GM18498 (cell line): ENCODE measurements around the gene AVEN.
A peak's percentile ranks its signal among the peaks of the same experiment; 100 is the strongest.

Experiments
- ATAC-seq: cut with Tn5 transposase; IDR thresholded peaks from one replicate; pipeline ENCODE4 v1.9.1; 2021; ENCODE audit warnings: mild to moderate bottlenecking, moderate library complexity; ENCODE audit not compliant: unreplicated experiment

The AVEN gene

DNA sequence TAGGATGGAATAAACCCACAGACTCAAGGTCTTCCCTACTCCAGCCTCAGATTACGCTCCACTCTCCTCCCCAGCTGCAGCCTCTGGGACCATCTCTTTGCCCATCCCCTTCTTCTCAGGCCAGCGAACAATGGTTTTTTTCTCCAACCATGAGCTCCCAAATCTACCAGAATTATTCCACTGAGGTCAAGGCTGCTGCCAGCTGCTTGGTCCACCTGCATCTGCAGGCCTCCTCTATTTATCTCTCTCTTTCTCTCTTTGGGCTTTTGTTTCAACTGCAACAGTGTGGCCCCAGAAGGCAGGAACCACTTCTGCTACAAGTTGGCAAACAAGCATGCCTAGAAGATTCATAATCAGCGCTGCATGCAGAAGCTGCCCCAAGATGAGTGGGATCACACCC lies 51.6 kb downstream of the AVEN start:
- ATAC-seq, result no peak

DNA sequence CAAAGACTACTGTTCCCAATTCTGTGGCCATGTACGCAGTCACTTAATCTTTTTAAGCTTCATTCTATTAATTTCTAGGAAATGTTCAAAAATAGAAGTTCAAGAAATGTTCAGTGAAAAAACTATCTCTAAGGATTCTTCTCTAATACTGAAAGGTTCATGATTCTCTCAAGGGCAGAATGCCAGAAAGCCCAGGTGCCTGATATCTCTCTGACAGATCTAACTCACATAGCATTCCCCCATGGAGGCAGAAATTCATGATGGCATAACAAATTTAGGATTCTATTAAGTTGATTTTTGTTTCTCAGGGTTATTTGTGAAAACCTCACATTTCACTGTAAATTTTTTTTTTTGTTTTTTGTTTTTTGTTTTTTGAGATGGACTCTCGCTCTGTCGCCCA lies 53.3 kb downstream of the AVEN start:
- ATAC-seq, result no peak

DNA sequence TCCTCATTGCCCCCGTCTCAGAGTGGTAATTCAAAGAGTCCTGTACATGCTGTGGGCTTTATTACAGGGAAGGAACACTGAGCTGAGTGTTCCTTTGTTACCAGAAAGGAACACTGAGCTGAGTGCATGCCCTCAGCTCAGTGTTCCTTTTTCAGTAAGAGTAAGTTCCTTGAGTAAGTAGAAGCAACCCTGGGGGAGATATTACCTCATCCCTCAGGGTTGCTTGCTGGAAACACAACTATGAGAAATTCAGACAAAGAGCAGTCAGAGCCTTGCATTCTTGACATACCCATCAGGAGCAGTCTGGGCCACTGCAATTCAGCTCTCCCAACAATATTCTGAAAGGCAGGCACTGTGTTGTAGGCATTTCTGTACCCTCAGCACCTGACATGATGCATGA lies 53.7 kb downstream of the AVEN start:
- no peak for ATAC-seq

DNA sequence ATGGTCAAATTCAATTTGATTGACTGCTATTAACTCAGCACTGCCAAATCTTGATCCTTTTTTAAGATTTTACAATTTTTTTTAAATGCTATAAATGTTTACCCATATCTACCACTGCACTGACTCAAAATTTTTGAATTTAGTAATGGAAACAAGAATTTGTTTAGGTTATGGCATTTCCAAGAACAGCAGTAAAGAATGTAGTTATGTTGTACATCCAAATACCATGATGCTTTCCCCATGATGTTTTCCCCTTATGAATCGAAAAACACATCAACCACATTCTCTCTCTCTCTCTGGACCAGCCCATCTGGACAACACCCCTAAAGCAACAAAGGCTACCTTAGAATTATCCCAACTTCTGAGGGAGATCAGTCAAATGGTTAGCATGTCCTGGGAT lies 56.5 kb downstream of the AVEN start:
- no peak for ATAC-seq

DNA sequence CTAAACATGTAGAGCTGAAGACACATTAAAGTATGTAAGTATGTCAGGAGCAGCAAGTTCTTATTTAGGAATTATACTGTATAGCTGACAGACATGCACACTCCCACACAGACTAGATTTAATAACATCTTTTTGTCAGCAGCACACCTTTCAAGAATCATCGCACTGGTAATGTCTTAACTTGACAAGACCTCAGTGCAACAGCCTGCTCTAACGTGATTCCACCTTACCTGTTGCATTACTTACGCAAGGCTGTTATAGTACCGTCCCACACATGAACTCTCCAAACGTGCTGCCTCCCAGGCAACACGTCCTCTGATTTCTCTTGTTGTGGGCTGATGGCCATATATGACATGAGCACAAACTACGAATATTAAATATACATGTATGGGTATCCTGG lies 58.8 kb downstream of the AVEN start:
- ATAC-seq, result no peak

DNA sequence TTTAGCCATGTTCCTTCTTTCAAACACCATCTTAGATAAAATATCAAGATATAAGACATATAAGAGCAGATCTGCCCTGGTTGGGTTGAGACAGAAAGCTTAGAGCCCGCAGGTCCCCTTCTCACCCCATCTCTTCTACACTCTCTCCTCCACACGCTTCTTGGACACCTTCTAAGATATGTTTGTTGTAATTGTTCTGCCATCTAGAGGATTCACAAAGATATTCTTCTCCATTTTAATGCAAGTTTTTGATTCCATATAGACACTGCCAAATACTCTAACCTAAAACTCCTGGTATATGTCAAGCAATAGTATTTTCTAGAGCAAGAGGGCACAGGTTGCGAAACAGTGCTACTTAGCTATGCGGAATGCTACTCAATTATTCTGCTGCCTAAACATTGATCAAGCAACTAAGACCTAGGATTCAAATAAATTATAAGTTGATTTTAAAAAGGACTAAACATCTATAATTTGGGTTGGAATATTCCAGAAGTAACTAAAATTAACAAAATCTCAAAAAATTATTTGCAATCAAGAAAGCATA lies 63.9 kb downstream of the AVEN start:
- ATAC-seq, result no peak

DNA sequence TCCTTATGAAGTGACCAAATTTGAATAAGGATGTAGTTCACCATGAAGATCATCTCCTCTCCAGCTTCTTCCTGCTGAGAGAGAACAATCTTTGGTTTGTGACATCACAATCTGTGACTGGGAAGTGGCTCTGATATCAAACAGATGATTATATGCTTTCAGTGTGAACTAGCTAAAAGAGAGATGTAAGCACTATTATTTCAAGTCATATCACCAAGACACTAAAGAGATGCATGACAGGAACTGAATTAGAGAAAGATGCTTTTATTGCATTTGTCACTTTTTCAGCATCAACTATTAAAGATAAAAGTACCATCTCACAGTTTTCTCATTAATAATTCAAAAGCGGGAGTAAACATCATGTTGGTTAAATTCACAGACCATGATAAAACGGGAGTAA lies 67.2 kb downstream of the AVEN start:
- ATAC-seq, result no peak

DNA sequence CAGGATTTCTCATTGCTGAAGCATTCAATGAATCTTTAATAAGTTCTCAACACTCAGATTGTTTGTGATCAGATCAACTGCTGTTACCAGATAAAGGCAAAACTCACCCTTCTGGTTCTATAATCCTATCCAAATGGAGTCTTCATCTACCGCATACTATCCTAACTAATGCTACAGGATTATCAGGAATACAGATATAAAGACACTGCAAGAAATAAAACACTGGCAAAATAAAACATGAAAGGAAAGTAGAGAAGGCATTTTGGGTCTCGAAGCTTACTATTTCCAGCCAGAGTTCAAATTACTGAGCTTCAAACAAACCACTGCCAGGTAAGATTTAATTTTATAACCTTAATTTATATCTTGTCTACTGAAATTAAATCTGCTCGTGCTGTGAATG lies 70.2 kb downstream of the AVEN start:
- ATAC-seq, result no peak

DNA sequence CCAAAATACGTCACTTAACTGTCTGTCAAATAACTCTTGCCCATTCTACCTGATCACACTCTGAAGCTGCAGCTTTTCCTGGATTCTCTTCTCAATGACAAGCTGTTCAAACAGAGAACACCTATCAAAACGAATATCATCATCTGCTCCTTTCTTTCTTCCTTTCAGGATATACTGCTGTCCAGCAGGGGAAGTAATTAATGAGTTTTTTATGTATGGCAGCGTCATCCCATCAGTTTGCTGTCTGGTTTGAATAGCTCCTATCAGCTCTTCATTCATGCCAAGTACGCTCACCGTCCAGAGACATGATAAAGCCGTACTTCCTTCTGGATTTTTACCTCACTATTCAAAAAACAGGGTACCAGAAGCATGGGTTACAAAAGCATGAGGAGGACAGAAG lies 70.8 kb downstream of the AVEN start, which contains the start of gene CHRM5:
Gene CHRM5 (plus strand): TSS at position 274 of the 400 bp plus-strand sequence. CDS start 94,221 bp downstream, outside the sequence.
- no peak for ATAC-seq

DNA sequence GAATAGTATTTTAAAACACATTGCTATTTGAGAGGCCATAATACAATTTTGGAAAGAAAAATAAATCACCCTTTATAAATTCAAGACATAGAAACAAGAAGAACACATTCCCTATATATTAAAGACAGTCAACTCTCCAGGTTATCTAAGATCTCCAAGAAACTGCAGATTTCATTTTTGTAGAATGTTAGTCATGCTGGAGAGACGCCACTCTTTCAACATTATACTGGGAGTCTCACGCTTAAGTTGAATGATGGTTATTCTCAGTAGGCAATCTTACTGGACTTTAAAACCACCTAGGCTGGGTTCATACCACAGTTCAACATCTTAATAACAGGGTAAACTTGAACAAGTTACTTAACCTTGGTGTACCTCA lies 74.4 kb downstream of the AVEN start:
- ATAC-seq, result no peak

DNA sequence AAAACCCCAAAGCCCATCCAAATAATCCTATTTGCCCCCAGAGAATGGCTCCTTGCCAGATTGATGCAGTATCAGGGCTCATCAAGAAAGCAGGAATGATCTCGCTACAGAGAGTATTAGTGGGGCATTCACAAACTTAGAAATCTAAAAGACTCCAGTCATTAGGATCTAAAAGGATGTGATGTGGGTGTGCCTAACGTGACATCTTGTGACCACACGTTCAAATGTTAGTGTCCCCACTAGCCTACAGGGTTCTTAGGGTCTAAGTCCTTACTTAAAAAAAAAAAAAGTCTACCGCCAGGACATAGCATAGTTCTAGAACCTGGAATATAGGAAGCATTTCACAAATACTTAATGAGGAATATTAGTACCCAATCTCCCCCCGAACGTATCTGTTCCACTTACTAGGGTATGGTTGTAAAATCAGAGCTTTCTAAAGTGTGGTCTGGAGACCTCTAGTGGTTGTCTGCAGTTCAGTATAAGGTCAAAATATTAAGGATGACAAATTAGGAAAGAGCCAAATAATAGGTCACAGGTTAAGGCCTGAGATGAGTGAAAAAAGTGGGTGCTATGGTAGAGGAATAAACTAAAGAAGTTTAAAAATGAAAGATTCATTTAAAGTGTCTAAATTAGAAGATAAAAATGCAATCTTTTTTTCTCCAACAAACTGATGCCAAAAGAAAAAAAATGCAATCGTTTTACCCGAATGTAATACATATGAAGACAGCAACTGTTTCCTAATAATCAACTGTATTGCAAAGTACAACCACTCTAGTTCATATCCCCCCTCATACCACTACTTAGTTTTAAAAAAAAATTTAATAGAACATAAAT lies 75.0 kb downstream of the AVEN start:
- no peak for ATAC-seq

DNA sequence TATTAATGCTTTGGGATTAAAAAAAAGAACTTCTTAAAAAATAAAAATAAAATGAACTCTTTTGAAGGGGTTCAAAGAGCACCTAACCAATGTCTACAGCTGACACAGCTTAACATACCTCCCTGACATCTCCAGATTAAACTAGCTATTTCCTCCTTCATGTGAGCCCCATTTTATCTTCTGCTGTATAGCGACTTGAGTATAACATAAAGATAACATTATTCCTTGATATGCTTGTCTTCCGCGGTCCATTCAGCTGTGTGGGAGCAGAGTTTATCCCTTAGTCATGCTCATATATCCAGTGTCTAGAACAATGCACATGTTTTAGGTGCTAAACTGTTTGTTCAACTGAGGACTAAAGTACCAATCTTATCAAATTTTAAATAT lies 78.5 kb downstream of the AVEN start:
- ATAC-seq, result no peak

DNA sequence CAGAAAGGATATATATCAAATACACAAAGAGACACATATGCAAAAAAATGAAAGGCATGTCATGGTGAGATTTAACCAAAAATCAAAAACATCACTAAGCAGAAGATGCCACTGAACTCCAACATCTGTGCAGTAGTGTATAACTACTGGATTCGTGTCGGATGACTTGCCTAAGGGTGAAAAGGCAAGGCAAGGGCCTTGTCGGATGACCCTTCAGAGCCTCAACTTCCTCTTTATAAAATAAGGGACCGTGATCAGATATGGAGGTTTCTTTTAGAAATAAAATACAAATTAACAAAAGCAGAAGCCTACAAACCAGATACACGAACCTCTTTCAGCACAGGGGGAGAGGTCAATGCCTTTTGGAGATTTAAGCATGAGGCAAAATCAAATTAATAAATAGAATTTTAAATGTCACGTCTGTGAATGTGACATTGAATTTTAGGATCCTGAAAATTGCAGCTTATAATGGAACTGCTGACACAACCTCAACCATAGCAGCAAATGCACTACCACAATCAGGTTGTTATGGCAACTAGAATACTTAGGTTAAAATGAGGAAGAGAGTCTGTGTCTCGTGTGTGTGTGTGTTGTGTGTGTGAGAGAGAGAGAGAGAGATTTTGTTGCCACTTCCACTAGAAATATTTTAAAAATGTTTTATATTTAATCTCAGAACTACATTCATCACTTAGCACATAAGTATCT lies 79.0 kb downstream of the AVEN start:
- ATAC-seq, result no peak

DNA sequence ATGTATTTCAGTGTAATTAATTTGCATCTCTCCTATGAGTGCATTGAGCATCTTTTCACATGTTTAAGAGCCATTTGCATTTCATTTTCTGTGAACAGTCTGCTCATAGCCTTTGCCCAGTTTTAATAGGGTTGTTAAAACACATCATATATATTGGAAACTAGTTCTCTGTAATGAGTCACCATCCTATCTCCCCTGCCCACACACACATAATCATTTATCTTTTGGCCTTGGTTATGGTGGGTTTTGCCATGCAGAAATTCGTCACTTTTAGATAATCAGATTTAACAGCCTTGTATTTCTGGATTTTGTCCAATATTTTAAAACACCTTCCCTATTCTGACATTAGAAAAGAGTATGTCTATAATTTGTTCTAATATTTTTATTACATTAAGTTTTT lies 82.6 kb downstream of the AVEN start:
- no peak for ATAC-seq

DNA sequence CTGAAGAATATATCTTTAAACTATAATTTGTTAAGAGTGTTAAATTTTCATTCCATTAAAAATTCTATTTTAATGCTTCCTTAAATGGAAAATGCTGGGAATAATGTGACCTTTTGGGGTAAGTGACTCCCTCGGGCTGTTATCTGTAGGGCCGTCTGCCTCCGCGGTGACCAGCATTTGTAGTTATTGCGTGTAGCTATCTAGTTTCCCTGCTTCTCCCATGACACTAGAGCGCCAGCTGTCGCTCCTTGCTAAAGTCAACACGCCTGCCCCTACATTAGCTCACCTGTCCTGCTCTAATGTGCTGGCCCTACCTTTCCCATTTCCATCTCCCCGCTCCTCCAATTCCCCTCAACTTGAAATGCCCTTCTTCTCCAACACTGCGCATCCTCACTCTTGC lies 83.1 kb downstream of the AVEN start:
- no peak for ATAC-seq

DNA sequence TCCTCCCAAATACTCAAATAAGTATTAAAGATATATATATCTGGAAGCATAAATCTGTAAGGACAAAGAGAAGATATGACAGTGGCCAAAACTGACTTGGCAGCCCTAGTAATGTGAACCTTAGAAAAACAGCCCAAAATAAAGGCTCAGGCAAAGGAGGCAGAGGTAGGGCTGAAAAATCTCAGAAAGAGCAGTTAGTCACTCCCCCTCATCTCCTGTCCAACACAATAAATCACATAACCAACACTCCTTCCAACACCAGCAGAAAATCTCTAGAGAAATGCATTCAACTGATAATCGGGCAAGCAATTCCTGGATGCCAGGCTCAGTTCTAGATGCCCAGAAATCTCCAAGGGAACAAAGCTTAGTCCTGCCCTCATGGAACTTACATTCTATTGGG lies 92.9 kb downstream of the AVEN start:
- no peak for ATAC-seq

DNA sequence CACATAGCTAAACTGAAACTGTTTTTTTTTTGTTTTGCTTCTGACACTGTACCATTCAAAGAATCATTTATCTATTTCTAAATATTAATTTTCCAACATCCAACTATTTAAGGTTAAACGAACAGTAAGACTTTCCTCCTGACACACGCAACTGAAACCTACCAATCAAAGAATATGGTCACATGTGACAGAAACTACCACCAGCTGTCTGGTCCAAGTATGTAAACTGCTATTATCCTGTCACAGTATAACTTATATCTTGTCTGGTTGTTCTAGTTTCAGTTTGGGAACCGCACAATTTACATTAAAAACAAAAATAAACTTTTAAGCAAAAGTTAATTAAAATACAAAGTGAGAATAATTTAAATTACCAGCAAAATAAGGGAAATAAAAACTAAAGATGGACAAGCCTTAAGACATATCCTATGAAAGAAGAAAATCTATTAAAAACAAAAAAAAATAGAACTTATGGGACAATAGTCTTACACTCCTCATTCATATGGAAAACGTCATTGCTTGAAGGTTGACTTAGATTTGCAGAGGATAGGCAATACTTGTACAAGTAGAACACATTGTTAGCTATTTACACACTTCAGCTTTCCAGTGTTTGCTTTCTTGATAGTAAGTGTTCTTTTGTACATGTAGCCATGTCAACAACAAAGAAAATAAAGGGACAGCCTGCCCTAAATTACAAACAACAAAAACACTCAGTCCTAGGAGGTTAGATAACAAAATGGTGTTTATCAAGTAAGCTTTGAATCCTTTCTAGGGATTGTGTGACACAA lies 97.5 kb downstream of the AVEN start:
- ATAC-seq, result peak; percentile 56

DNA sequence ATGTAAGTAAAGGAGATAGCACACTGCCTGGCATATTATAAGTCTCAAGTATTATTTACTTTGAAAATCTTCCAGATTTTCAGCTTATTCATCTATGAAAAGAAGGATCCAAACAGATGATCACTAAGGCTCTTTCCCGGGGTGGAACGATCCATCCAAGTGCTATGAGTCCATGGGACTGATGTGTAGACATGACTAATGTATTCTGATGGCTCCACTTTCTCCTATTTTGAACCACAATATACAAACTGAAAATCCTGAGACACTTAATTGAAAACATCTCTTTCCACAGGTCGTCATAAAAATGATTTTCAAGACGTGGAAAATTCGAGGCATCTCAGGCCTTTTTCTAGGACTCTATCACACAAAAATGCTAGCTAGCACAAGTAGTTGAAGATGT lies 104.1 kb downstream of the AVEN start:
- ATAC-seq, result no peak

DNA sequence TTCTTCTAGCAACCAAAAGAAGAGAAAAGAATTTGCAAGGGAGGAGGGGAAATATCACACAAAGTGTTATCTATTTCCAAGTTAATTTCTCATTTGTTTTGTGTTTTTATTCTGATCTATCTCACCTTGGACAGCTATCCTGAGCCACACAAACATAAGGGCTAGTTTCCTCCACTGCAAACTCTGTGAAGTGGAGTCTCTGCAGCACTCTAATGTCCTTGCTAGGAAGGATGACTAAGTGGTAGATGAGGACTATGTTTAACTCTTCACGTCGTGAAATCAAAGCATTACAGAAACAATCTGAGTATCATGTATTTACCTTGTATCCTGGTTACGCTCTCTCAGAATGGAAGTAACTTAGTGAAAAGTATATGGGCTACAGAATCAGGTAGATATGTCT lies 104.6 kb downstream of the AVEN start:
- ATAC-seq, result no peak

DNA sequence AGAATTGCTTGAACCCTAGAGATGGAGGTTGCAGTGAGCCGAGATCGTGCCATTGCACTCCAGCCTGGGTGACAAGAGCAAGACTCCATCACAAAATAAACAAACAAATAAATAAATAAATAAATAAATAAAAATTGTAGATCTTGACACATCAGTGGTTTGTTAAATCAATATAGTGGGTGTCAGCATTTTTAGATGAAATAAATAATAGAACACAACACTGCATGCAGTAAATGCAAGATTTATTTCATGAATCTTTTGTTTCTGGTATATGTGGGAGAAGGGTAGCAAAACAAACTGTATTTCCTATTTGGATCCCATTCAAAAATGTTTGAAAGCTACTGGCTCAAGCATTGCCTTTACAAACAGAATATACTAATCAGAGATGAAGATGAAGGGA lies 106.3 kb downstream of the AVEN start:
- no peak for ATAC-seq

DNA sequence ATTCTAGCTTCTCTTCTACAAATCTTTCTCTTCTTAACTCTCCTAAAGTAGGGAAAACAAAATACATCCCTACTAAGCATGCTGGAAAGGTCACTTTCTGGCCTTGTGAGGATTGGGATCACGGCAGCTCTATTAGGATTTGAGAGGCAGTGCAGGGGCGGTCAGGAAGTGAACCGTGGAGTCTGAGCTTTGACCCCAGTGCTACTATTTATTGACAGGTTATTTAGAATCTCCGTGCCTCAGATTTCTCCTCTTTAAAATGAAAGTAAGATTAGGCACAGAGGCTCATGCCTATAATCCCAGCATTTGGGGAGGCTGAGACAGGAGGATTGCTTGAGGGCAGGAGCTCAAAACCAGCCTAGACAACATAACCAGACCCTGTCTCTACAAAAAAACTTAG lies 112.7 kb downstream of the AVEN start:
- ATAC-seq, result no peak
